ENCODE results near the gene SLC44A4. TPM values are rescaled to one million over a fixed set of nuclear protein-coding genes. Genes with fewer than 3 reads are reported as not detected.

Gene SLC44A4
- total and polyA plus RNA-seq, 7 donors, result 0.03 to 0.24 (median 0.14) TPM; not detected in 2

DNA sequence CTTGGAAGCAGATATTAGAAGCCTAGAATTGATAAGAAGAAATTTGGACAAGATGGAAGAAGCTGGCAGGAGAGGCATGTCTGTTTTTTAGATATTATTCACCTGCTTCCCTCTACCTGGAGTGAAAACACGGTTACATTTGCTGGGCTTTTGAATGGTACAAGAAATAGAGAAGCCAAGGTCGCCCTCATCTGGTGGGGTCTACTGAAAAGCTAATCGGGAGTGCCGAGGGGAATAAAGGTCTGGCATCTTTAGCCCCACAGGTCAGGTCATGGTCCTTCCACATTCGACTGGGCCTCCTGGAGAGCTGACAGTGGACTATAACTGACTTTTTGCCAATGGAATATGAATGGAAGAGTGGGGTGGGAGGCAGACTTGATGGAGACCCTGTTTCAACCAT, 44.1 kb upstream of the SLC44A4 start:
- DNase-seq, result no peak
- WGBS, 3 donors, result 9 to 13% (median 12%) methylated on average over 5 of the region's 5 CpGs
- no peaks in the 10 kb centered on the region for H3K36me3 ChIP-seq (ENCODE audit: insufficient read depth in 1 of 2, low read depth in 1 of 2)
- no peaks in the 10 kb centered on the region for H3K9me3 ChIP-seq
- intact Hi-C loops (cut with DNase I), result no loop called here
- H3K27ac ChIP-seq, result no peak overlapping the region
- H3K27me3 ChIP-seq (ENCODE audit: insufficient read depth in 3 of 3, low read length in 2 of 3), result no peaks in the 10 kb centered on the region
- no peaks in the 10 kb centered on the region for H3K4me1 ChIP-seq
- TF ChIP-seq, protein P1, sequence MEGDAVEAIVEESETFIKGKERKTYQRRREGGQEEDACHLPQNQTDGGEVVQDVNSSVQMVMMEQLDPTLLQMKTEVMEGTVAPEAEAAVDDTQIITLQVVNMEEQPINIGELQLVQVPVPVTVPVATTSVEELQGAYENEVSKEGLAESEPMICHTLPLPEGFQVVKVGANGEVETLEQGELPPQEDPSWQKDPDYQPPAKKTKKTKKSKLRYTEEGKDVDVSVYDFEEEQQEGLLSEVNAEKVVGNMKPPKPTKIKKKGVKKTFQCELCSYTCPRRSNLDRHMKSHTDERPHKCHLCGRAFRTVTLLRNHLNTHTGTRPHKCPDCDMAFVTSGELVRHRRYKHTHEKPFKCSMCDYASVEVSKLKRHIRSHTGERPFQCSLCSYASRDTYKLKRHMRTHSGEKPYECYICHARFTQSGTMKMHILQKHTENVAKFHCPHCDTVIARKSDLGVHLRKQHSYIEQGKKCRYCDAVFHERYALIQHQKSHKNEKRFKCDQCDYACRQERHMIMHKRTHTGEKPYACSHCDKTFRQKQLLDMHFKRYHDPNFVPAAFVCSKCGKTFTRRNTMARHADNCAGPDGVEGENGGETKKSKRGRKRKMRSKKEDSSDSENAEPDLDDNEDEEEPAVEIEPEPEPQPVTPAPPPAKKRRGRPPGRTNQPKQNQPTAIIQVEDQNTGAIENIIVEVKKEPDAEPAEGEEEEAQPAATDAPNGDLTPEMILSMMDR (IDR thresholded peaks at IDR 0.05), result no peak
- no peak for ATAC-seq
- no peak overlapping the region for H3K4me3 ChIP-seq

DNA sequence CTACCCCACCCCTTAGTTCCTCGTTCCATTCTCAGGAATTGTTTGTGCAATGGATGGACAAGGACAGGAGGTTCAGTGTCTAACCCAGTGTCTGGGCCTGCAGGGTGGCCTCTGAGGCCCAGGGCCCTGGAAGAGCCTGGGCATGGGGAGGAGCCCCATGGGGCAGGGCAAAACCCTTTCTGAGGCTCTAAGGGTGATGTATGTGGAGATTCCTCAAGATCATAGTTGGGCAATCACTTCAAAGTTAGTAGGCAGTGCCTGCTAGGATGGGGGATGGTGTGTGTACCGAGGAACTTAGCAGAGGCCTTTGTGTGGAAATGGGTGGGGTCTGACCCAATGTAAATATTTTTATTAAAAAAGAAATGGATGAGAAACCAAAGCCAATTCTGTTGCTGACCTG, 42.0 kb upstream of the SLC44A4 start:
- intact Hi-C loops (cut with DNase I), result no loop called here
- TF ChIP-seq, protein P1 (IDR thresholded peaks at IDR 0.05), result no peak
- H3K27ac ChIP-seq, result no peak overlapping the region
- no peaks in the 10 kb centered on the region for H3K9me3 ChIP-seq
- peaks cover 0 to 2% (median 0%) of the 10 kb centered on the region in 3 donors for H3K27me3 ChIP-seq (ENCODE audit: insufficient read depth in 3 of 3, low read length in 2 of 3)
- no peaks in the 10 kb centered on the region for H3K36me3 ChIP-seq (ENCODE audit: insufficient read depth in 1 of 2, low read depth in 1 of 2)
- DNase-seq, result no peak
- no peak for ATAC-seq
- H3K4me3 ChIP-seq, result no peak overlapping the region
- no peaks in the 10 kb centered on the region for H3K4me1 ChIP-seq
- WGBS, 3 donors, result 76 to 80% (median 77%) methylated on average over 2 of the region's 2 CpGs

- Histone ChIP-seq H3K27ac (no peak overlapping the region), H3K27me3 (ENCODE audit: insufficient read depth in 3 of 3, low read length in 2 of 3) (peaks cover 0 to 3% (median 0%) of the 10 kb centered on the region in 3 donors), H3K4me3 (no peak overlapping the region), H3K9me3 (no peaks in the 10 kb centered on the region), H3K4me1 (no peaks in the 10 kb centered on the region), H3K36me3 (ENCODE audit: insufficient read depth in 1 of 2, low read depth in 1 of 2) (no peaks in the 10 kb centered on the region)
- 79 to 86% (median 80%) methylated on average over 6 of the region's 6 CpGs for WGBS, 3 donors
- intact Hi-C loops (cut with DNase I), result no loop called here
- ATAC-seq (no peak), DNase-seq (no peak)
- TF ChIP-seq, protein P1 (IDR thresholded peaks at IDR 0.05), result no peak
These were observed 41.0 kb upstream of the SLC44A4 start for GRCh38 chr6:31919624-31920303.

GRCh38 chr6:31918069-31918720, 39.4 kb upstream of the SLC44A4 start:
- H3K9me3 ChIP-seq, result no peaks in the 10 kb centered on the region
- 74 to 83% (median 82%) methylated on average over 8 of the region's 8 CpGs for WGBS, 3 donors
- H3K27ac ChIP-seq, result no peak overlapping the region
- TF ChIP-seq, protein P1 (IDR thresholded peaks at IDR 0.05), result no peak
- no peaks in the 10 kb centered on the region for H3K4me1 ChIP-seq
- H3K4me3 ChIP-seq, result no peak overlapping the region
- DNase-seq, result no peak
- intact Hi-C loops (cut with DNase I), result no loop called here
- no peak for ATAC-seq
- peaks cover 0 to 3% (median 0%) of the 10 kb centered on the region in 3 donors for H3K27me3 ChIP-seq (ENCODE audit: insufficient read depth in 3 of 3, low read length in 2 of 3)
- H3K36me3 ChIP-seq (ENCODE audit: insufficient read depth in 1 of 2, low read depth in 1 of 2), result no peaks in the 10 kb centered on the region

Measured in psoas muscle (tissue), 8 donors.